Fibroblast of lung (primary cell): ENCODE measurements around the gene ACVR1C.
A peak's percentile ranks its signal among the peaks of the same experiment; 100 is the strongest.

Experiments
- CTCF ChIP-seq, 2 donors: IDR thresholded peaks in 1 of 2; conservative IDR thresholded peaks in 1 of 2; 1 replicate in 1 of 2; 2 replicates in 1 of 2; pipeline ENCODE4 v1.5.1; 2011 to 2012; ENCODE audit warnings: low read length in 2 of 2, control low read depth in 1 of 2, inconsistent platforms in 1 of 2, low read depth in 1 of 2, mild to moderate bottlenecking in 1 of 2
- EZH2 ChIP-seq: IDR thresholded peaks from 2 replicates; pipeline ENCODE4 v1.5.1; 2012; ENCODE audit warnings: low read length, control low read depth, mild to moderate bottlenecking; ENCODE audit errors: missing control alignments

- peak; percentile 11 to 14 for TF ChIP-seq CTCF (conservative IDR thresholded peaks at IDR 0.05 in 1 of 2, IDR thresholded peaks at IDR 0.05 in 1 of 2; ENCODE audit: low read depth in 1 of 2, low read length in 2 of 2)
- TF ChIP-seq EZH2: no peak
Measured at GRCh38 chr2:157592948-157593347, 35.7 kb downstream of the ACVR1C start.
